Natural killer cell (primary cell): Measurements from ENCODE around the gene IFI6. TPM values are rescaled to one million over a fixed set of nuclear protein-coding genes. Genes with fewer than 3 reads are reported as not detected.

Source experiments
- ATAC-seq, 3 donors: fragments of 150-1000 bp in 2 of 3; fragments of 200-7000 bp in 1 of 3; cut with Tn5 transposase; 1 replicate in 1 of 3; 2 replicates in 2 of 3; pipeline ENCODE4 v1.10.0; 2021; ENCODE audit warnings: mild to moderate bottlenecking in 2 of 3, moderate library complexity in 2 of 3
- DNase-seq, 2 donors: peaks; one replicate each; pipeline versions ENCODE4 v3.0.0 to v3.0.0-alpha.2; 2013 to 2021; ENCODE audit warnings: mixed read lengths in 1 of 2
- H3K27ac ChIP-seq: one replicate; pipeline ENCODE4 v1.5.1; 2013; ENCODE audit warnings: mild to moderate bottlenecking, low read length
- H3K27me3 ChIP-seq: one replicate; pipeline ENCODE4 v1.6.1; 2013; ENCODE audit warnings: low read length; ENCODE audit not compliant: control insufficient read depth, insufficient read depth
- H3K36me3 ChIP-seq: one replicate; pipeline ENCODE4 v1.6.1; 2013; ENCODE audit warnings: low read length; ENCODE audit not compliant: control insufficient read depth, insufficient read depth
- H3K4me1 ChIP-seq: one replicate; pipeline ENCODE4 v1.6.1; 2013; ENCODE audit warnings: low read length; ENCODE audit not compliant: control insufficient read depth, insufficient read depth
- H3K4me3 ChIP-seq: one replicate; pipeline ENCODE4 v1.5.1; 2013; ENCODE audit warnings: low read length
- H3K9me3 ChIP-seq: one replicate; pipeline ENCODE4 v1.6.1; 2013; ENCODE audit warnings: low read length; ENCODE audit not compliant: control insufficient read depth, insufficient read depth
- H3K27ac Mint-ChIP-seq, 2 donors: one replicate each; pipeline ENCODE4 v1.8.0; 2022; ENCODE audit warnings: mild to moderate bottlenecking in 2 of 2, mixed read lengths in 2 of 2, moderate library complexity in 1 of 2
- H3K27me3 Mint-ChIP-seq, 2 donors: one replicate each; pipeline ENCODE4 v1.8.0; 2022; ENCODE audit warnings: low read depth in 2 of 2, mixed read lengths in 2 of 2
- H3K36me3 Mint-ChIP-seq: one replicate; pipeline ENCODE4 v1.8.0; 2022; ENCODE audit warnings: mixed read lengths
- H3K4me1 Mint-ChIP-seq, 2 donors: one replicate each; pipeline ENCODE4 v1.8.0; 2022; ENCODE audit warnings: mixed read lengths in 2 of 2
- H3K4me3 Mint-ChIP-seq: one replicate; pipeline ENCODE4 v1.8.0; 2022; ENCODE audit warnings: mild to moderate bottlenecking, moderate library complexity, mixed read lengths
- H3K9me3 Mint-ChIP-seq, 2 donors: one replicate each; pipeline ENCODE4 v1.8.0; 2022; ENCODE audit warnings: mixed read lengths in 2 of 2
- CTCF ChIP-seq: fragments of 200-600 bp; IDR thresholded peaks from one replicate; pipeline ENCODE4 v1.8.0; 2022; ENCODE audit warnings: antibody characterized with exemption
- WGBS: methylation state at CpG from one replicate; pipeline ENCODE4 v1.1.7; 2013; ENCODE audit warnings: missing lambda C conversion rate; ENCODE audit not compliant: insufficient coverage; 5-methylcytosine and 5-hydroxymethylcytosine counted together
- intact Hi-C: fragments of 100-400 bp; cut with micrococcal nuclease; formaldehyde crosslinking; loops from one replicate; pipeline ENCODE4 v1.14.2; 2022
- total RNA-seq, 4 donors: library from RNA; stranded (reverse); fragments of 120-200 nt in 1 of 4; gene quantifications; one replicate each; pipeline versions ENCODE4 v1.2.3 to v1.2.4, GENCODE V29; 2013 to 2022

Gene IFI6
- total RNA-seq, 3 donors from 2014 or later (not counting 1 experiment from before 2014, with no cell fraction given) = 26.7 to 36.0 (median 34.8) TPM

- Histone ChIP-seq H3K27ac (no peak overlapping the region), H3K27me3 (no peaks in the 10 kb centered on the region), H3K36me3 (no peaks in the 10 kb centered on the region), H3K4me1 (no peaks in the 10 kb centered on the region), H3K4me3 (no peak overlapping the region), H3K9me3 (no peaks in the 10 kb centered on the region)
- H3K4me1 Mint-ChIP-seq = no peaks in the 10 kb centered on the region
- 67% methylated on average over 4 of the region's 4 CpGs for WGBS
- no peak overlapping the region for H3K4me3 Mint-ChIP-seq
- DNase-seq (no peak), ATAC-seq (no peak)
- H3K27me3 Mint-ChIP-seq = peaks cover 9 to 14% of the 10 kb centered on the region in 2 donors
- no peaks in the 10 kb centered on the region for H3K9me3 Mint-ChIP-seq
- intact Hi-C loops = no loop called here
- no peak overlapping the region for H3K27ac Mint-ChIP-seq
- no peaks in the 10 kb centered on the region for H3K36me3 Mint-ChIP-seq
- TF ChIP-seq CTCF = no peak
These were observed 17.6 kb upstream of the IFI6 start for GRCh38 chr1:27689423-27690173.

- Histone ChIP-seq H3K27ac (no peak overlapping the region), H3K36me3 (no peaks in the 10 kb centered on the region), H3K27me3 (no peaks in the 10 kb centered on the region), H3K4me3 (no peak overlapping the region), H3K9me3 (no peaks in the 10 kb centered on the region), H3K4me1 (no peaks in the 10 kb centered on the region)
- H3K4me1 Mint-ChIP-seq = no peaks in the 10 kb centered on the region
- no peaks in the 10 kb centered on the region for H3K9me3 Mint-ChIP-seq
- no peak overlapping the region for H3K4me3 Mint-ChIP-seq
- WGBS = 97% methylated on average over 5 of the region's 5 CpGs
- ATAC-seq (no peak), DNase-seq (no peak)
- no peaks in the 10 kb centered on the region for H3K36me3 Mint-ChIP-seq
- intact Hi-C loops = no loop called here
- no peak overlapping the region for H3K27ac Mint-ChIP-seq
- H3K27me3 Mint-ChIP-seq = peaks cover 7 to 14% of the 10 kb centered on the region in 2 donors
- TF ChIP-seq CTCF = no peak
These were observed 15.9 kb upstream of the IFI6 start for GRCh38 chr1:27687906-27688305.

- H3K36me3 Mint-ChIP-seq = peaks cover 7% of the 10 kb centered on the region
- WGBS = 86% methylated on average over 21 of the region's 21 CpGs
- H3K4me1 ChIP-seq = no peaks in the 10 kb centered on the region
- no peaks in the 10 kb centered on the region for H3K36me3 ChIP-seq
- no peak overlapping the region for H3K27ac Mint-ChIP-seq
- DNase-seq = no peak
- H3K4me3 Mint-ChIP-seq = no peak overlapping the region
- peaks cover 3 to 4% of the 10 kb centered on the region in 2 donors for H3K9me3 Mint-ChIP-seq
- ATAC-seq = no peak
- no peak overlapping the region for H3K27ac ChIP-seq
- peaks cover 4% of the 10 kb centered on the region for H3K9me3 ChIP-seq
- intact Hi-C loops = no loop called here
- no peaks in the 10 kb centered on the region for H3K4me1 Mint-ChIP-seq
- no peak overlapping the region for H3K4me3 ChIP-seq
- H3K27me3 Mint-ChIP-seq = peaks cover 10 to 14% of the 10 kb centered on the region in 2 donors
- TF ChIP-seq CTCF = no peak
- no peaks in the 10 kb centered on the region for H3K27me3 ChIP-seq
These were observed 14.4 kb upstream of the IFI6 start for GRCh38 chr1:27686223-27686990.
